Cortex of kidney (tissue), 1 donor: Measurements from ENCODE around the gene CDC37.
"Not testable (repeated sequence)": the region's sequence is repeated elsewhere in the genome, so short reads cannot be mapped to it uniquely, and the experiment has no call there.

Experiments
- DNase-seq: peaks from one replicate; lab custom pipeline; 2025; lab: John Stamatoyannopoulos, UW

The CDC37 gene

DNA sequence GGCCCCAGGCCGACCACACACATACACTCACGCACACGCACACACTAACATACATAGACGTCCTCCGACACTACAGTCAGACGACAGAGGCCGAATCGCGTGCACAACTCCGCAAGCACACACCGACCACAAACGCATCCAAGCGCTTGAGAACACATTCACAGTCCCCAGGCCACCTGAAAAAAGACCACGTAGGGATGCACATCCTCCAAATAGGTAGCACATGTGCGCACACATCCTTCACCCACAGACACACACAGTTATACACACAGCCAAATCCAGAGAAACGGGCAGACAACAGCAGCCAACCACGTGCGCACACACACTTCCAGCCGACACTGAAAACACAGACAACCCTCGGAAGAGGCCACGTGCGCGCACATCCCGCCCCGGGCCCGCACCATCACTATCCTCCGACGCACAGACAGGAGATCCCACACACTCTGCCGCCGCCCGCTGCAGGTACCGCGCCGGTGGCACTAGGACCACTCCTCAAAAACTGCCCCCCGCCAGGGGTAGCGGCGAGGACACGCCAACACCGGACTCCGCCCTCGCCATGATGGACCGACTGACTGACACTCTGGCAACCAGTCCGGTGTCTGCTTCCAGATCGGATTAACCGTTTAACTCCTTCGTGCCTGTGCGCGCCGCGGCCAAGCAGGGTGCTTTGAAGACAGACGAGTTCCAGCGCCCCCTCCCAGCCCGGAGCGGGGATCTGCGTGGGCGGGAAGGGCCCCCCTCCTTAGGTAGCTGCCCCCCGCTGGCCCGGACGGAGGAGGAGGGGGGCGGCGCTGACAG, 16.5 kb upstream of the CDC37 start:
- DNase-seq = no peak

DNA sequence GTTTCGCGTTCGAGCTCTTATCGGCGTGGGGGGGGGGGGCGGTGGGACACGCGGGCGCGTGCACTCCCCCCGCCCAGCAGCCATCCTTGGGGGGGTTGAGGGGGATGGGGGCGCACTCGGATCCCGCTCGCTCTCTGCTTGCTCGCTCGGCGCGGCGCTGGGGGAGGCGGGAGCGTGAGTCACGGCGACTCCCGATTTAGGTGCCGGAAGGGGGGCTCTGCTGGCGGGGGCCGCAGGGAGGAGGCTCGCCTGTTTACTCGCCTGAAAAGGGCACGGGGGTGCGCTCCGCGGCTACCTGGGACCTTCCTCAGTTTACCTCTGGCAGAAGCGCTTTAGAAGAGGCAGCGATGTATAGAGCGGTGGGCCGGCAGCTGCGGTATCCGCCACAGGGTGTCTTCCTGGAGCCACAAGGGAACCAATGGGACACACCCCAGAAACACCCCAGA, 15.9 kb upstream of the CDC37 start:
- no peak for DNase-seq

DNA sequence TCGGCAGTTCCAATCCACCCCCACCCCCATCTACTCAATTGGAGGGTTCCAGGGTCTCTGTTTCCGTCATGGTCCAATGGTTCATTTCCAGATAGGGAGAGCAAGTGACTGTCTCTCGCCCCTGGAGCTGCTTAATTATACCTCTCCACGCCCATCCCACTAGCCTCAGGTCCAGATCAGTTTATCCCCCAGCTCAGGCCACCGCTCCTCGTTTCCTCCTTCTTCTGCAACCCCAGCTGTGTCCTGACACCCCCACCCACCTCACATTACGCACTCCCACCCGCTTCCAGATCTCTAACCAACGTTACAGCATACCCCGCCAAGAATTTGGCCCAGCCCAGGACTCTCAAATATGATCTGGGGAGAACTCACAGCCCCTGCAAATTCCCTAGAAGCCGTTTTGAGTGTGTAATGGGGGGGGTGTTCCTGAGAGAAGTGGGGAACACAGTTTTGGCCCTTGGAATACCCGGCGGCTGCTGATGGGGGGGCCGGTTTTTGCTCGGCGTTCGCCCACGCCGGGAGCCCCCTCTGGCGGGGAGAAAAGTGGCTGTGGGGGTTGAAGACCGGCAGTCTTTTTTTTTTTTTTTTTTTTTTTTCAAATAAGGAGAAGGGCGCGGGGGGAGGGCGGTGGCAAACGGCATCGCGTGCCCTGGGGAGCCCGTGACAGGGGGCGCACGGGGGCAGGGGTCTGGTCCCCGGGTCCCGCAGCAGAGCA, 15.3 kb upstream of the CDC37 start:
- DNase-seq = no peak

DNA sequence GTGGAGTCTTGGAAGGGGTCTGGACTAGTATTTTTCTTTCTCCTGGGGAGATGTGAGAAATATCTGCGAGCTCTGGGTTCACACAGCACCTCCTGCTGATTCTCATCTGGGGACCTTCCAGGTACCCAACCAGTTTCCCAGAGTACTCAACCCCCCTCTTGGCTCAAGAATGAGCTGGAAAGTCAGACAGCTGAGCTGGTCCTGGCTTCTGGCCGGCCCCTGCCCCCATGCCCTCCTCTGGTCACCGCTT, 14.8 kb upstream of the CDC37 start:
- no peak for DNase-seq

DNA sequence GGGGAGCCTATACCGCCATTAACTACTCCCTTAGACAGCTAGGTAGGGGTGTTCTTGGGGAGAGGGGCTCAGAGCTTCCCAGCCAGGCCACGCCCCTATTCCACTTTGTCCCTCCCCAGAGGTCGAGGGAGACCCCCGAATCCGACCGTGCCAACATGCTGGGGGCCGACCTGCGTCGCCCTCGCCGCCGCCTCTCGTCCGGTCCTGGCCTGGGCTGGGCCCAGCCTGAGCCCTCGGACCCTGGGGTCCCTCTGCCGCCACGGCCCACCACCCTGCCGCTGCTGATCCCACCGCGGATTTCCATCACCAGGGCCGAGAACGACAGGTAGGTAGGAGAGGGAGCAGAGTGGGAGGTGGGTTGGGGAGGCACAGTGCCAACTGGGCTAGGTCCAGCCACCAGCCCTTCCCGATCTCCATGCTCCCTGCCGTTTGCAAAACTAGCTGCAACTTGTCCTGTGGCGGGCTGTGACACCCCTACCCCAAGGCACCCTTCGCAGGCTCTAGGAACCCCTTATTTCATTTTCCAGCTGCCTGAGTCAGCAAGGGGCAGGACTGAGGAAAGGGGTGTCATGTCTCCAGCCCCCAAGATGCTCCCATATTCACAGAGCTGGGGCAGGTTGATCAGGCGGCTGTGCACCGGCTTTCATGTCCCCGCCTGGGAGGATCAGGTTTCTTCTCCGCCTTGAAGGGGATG, 14.3 kb upstream of the CDC37 start:
- no peak for DNase-seq

DNA sequence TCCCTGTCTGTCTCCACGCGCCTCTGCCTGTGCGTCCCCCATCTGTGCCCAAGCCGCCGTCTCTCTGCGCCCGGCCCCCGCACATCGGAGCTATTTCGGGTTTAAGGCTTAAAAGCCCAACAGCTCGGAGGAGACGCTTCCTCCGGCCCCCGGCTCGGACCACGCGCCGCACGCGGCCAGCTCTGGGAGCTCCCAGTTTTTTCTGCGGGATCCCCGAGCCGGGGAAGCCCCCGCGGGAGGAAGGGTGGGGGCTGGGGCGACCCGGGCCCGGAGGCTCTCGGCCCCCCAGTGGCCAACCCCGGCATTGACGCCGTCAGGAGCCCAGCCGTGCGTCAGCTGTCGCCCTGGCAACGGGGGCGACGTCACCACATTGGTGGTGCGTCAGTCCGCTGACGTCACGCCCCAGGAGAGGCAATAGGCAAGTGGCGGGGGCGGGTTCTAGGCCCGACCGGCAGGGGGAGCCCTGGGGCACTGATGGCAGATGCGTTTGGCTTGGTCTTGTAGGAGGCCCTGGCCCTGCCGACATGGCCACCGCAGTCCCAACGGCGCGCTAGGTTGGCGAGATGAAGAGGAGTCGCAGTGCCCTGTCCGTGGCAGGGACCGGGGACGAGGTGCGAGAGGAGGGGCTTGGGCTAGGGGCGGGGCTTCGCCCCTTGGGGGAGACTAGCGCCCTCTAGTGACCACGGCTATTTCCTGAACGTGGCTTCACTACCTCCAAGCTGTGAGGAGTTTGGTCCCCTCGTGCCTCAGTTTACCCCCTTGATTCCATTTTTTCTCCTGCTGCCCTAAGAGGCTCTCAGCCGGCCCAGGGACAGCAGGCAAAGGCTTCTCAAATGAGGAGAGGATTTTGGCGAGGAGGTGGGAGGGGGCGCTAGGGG, 13.3 kb upstream of the CDC37 start:
- DNase-seq = no peak

DNA sequence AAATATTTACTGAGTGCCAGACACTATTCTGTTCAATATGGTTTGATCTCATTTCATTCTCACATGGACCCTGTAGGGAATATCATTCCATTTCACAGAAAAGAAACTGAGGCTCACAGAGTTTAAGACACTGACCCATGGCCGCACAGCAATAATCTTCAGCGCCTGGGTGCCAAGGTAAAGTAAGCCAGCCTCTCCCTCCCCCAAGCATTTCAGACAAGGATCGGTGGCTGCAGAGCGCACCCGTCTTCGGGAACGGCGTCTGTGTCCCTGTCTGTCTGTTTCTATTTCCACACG, 12.7 kb upstream of the CDC37 start:
- DNase-seq = no peak

DNA sequence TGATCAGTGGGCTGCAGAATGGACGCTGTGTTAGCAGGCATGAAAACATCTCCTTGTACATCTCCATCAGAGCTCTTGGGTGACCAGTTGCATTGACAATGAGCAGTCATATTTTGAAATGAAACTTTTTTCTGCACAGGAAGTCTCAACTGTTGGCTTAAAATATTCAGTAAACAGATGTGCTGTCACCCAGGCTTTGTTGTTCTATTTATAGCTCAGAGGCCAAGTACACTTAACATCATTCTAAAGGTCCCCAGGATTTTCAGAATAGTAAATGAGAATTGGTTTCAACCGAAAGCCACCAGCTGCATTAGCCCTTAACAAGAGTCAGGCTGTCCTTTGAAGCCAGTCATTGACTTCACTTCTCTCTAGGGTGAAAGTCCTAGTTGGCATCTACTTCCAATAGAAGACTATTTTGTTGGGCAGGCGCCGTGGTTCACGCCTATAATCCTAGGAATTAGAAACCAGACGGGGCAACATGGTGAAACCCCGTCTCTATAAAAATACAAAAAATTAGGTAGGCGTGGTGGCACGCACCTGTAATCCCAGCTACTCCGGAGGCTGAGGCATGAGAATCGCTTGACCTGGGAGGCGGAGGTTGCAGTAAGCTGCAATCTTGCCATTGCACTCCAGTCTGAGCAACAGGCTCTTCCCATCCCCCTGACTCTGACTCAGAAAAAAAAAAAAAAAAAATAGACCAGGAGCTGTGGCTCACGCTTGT, 9.1 kb upstream of the CDC37 start:
- DNase-seq = no peak

DNA sequence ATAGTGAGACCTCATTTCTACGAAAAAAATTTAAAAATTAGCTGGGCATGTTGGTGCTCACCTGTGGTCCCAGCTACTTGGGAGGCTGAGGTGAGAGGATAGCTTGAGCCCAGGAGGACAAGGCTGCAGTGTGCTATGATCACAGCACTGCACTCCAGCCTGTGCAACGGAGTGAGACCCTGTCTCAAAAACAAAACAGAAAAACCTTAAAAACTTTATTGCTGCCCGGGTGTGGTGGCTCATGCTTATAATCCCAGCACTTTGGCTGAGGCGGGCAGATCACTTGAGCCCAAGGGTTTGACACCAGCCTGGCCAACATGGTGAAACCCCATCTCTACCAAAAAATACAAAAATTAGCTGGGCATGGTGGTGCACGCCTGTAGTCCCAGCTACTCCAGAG, 7.9 kb upstream of the CDC37 start:
- DNase-seq = not testable (repeated sequence)

DNA sequence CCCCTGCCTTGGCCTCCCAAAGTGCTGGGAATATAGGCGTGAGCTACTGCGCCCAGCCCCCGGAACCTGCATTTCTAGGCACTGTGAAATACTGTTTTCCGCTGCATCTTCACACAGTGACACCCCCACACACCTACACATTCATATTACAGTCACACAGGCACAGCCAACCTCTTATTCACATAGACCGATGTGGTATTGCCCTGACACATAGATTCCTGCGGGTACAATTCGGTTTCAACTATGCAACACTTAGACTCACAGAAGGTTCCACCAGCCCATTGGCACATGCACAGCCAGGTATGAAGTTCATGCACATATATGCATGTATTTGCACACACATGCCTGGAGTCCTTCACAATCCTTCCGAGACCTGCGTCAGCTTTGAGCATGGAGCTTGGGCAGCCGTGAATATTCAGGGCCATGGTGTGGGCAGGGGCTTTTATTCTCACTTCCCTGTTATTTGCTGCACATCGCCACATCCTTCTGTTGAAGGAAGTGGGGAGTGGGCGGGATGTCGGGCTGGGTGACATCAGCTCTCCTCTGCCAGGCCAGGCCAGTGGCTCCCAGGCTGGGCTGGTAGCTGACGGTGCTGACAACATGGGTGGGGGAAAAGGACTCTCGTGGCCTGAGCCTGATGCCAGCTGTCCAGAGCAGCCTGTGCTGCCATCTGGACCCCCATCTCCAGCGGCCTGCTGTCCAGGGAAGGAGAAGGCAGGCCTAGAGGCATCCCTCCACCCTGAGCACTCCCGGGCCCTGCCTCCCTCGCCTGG, 5.4 kb upstream of the CDC37 start:
- DNase-seq = no peak

DNA sequence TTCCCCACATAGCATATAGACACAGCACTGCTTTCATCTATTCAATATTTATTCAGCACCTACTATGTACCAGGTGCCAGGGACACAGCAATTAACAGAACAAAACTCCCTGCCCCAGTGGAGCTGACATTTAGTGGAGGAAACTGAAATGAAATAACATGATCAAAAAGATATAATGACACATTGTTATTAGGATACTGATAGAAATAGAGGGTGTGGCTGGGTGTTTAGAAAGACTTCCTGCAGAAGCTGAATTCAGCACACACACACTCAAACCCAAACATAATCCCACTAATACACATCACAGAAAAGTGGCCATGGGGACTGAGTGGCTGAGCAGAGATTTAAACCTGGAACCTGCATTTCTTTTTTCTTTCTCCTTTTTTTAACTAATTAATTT, 3.8 kb upstream of the CDC37 start:
- DNase-seq = no peak

DNA sequence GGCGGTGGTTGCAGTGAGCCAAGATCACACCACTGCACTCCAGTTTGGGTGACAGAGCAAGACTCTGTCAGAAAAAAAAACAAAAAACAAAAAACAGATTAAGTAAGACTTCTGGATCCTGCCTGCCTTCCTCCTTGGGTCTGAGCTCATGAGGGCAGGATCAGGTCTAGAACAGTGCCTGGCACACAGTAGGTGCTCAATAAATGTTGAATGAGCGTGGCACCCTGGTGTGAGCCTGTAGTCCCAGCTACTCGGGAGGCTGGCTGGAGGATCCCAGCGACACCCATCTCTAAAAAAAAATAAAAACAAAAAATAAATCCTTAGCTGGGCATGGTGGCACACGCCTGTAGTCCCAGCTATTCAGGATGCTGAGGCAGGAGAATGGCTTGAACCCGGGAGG, 2.8 kb upstream of the CDC37 start:
- DNase-seq = no peak

DNA sequence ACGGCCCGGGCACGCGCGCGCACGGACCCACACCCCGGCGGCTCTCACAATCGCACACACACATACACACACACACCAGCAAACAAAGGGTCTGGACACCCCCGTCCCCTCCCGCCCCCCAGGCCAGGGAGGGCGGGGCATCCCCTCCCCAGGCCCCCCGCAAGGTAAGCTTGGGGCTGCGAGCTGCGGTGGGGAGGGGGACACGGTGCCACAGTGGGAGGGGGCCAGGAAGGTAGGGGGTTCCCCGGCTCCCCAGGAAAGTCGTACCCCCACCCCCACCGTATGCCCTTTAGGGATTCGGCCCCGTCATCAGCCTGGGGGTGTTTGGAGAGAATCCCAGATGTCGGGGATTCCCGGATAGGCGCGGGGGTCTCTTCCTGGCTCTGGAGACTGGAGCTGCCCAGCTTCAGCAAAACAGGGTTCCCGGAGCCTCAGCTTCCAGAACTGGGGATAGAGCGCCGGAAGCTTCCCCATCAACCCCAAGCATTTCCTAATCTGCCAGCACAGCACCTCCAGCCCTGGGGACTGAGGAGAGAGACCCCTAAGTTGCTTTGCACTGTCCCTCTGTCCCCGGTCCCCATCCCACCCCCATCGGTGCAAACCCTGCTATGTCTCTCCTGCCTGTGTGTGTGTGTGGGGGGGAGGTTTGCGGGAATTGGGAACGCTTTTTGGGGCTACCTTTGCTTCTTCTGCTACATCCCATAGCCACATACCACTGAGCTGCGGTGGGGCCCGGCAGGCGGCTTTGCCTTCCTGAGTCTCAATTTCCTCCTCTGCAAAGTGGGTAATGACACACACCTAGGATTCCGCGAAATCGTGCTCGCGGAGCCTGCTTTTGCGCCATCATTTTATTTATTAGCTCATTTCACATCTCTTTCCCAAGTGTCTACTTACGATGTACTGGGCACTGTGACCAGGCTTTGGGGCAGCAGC, 1.8 kb upstream of the CDC37 start:
- DNase-seq = no peak

DNA sequence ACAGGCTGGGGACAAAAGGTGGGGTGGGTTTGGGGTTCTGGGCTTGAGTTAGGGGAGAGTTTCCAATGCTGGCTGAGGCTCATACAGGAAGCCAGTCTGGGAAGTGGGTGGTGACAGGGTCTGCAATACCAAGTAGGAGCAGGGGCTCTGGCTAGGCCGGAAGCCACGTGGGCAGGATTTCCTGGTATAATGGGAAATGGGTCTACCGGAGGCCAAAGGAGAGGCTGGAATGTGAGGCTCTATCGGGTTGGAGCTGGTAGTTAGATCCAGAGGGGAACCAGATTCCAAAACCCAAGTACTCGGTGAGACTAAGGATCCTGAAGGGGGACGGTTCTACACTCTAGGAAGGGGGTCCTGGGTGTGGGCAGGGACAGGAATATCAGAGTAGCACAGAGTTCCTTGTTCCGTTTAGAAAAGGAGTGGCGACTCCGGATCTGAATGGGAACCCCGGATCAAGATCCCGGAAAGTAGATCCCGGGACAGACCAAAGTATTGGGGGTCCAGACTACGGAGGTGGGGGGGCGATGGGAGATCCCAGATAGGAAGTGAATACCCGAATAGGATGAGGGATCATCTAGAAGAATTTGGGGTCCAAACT, 802 bp downstream of the CDC37 start:
- DNase-seq = no peak

DNA sequence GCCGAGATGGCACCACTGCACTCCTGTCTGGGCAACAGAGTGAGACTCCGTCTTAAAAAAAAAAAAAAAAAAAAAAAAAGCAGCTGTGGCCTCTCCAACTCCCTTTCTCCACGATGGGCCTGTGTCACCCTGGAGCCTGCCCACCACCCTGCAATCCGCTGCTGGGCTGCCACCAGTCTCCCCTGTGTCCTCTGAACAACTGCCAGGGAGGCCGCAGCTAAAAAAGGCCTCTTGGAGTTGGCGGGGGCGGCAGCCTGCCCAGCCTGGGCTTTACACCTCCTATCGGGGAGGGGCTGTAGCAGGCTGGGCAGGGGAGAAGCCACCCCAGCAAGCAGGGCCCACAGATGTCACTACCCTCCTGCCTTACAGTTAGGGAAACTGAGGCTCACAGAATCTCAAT, 3.5 kb downstream of the CDC37 start:
- no peak for DNase-seq

DNA sequence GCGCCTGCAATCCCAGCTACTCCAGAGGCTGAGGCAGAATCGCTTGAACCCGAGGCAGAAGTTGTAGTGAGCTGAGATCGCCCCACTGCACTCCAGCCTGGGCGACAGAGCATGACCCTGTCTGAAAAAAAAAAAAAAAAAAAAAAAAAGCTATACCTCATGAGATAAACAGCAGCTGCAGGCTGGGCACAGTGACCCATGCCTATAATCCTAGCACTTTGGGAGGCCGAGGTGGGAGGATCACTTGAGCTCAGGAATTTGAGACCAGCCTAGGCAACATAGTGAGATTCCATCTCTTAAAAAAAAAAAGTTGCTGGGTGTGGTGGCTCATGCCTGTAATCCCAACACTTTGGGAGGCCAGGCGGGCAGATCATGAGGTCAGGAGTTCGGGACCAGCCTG, 4.0 kb downstream of the CDC37 start:
- not testable (repeated sequence) for DNase-seq

DNA sequence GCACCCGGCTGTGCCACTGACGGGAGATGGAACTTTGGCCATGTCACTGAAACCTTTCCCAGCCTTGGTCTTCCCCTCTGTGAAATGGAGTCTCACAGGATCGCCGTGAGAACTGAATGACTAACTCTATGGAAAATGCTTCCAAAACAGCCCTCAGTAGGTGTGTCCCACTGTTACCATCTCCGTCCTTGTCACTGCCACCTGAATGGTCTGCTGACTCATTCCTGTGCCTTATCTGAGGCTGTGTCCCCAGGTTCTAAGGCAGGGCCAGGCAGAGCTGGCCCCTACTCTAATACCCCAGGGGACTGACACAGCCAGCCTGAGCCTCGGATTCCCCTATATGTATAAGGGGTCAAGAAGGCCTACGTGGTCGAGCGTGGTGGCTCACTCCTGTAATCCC, 4.5 kb downstream of the CDC37 start:
- DNase-seq = no peak

DNA sequence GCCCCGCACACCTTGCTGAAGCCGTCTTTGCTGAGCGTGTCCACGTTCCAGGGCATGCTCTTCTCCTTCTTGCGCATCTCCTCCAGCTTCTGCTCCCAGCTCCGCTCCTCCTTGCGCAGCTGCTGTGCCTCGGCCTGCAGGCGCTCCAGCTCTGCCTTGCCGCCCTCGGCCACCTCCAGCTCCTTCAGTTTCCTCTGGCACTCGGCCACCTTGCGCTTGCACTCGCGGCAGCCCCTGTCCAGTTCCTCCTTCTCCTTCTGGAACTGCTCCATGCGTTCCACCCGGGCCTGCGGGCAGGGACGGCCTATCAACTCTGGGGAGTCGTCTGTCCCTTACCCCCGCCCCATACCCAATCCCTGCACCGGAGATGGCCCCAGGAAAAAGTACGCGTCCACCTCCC, 7.4 kb downstream of the CDC37 start:
- no peak for DNase-seq

DNA sequence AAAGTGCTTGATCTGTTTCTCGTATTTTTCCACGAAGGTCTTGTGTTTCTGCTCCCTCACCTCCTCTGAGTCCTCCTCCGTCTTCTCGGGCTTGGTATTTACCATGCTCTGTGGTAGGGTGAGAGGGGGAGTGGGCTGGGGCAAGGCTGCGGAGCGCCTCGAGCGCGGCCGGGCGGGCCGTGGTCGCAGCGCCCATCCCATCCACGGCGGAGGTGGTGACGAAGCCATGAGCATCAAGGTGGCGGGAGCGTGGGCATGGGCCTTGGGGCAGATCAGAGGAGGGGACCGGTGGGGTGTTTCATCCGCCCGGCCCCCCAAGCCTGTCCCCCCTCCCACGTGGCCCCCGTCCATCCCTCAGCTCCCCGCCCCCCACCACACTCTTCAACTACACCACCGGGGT, 7.9 kb downstream of the CDC37 start:
- DNase-seq = no peak

DNA sequence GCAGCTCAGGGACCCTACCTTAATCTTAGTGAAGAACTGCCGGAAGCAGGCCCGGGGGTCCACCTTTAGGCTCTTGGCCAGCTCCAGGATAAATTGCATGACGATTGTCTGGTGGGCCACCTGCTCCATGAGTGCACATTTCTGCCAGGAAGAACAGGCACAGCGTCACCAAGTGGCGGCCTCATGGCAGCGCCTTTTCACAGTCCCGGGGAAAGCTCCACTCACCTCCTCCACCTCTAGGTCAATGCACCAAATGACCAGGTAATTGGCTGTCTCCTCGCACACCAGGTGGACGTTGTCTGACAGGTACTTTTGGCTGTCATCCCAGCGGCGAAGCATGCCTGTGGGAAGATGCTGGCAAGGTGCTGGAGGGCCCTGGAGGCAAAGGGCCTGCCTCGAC, 8.3 kb downstream of the CDC37 start:
- no peak for DNase-seq
